Mammary epithelial cell (primary cell): Measurements from ENCODE around the gene GRM4.

Experiments
- CTCF ChIP-seq, 2 donors: IDR thresholded peaks in 1 of 2; conservative IDR thresholded peaks in 1 of 2; 2 replicates each; pipeline ENCODE4 v1.5.1; 2011 to 2012; ENCODE audit warnings: inconsistent platforms in 2 of 2, low read length in 2 of 2, mild to moderate bottlenecking in 2 of 2, control low read depth in 1 of 2, low read depth in 1 of 2; ENCODE audit not compliant: insufficient read depth in 1 of 2; ENCODE audit errors: extremely low read depth in 1 of 2
- EZH2 ChIP-seq: IDR thresholded peaks from 2 replicates; pipeline ENCODE4 v1.6.1; 2012; ENCODE audit warnings: low read length, inconsistent platforms, borderline replicate concordance

GRCh38 chr6:34027939-34028441 lies 117.9 kb downstream of the GRM4 start:
- TF ChIP-seq CTCF (conservative IDR thresholded peaks at IDR 0.05 in 1 of 2, IDR thresholded peaks at IDR 0.05 in 1 of 2; ENCODE audit: extremely low read depth in 1 of 2, insufficient read depth in 1 of 2, low read depth in 1 of 2, low read length in 2 of 2), result no peak
- no peak for TF ChIP-seq EZH2
